ENCODE measurements around the gene PACS1. TPM values are rescaled to one million over a fixed set of nuclear protein-coding genes. Genes with fewer than 3 reads are reported as not detected.

The PACS1 gene
- polyA plus RNA-seq, 1 of the 3 experiments (the other 2 are of a cell fraction), result 37.3 TPM

DNA sequence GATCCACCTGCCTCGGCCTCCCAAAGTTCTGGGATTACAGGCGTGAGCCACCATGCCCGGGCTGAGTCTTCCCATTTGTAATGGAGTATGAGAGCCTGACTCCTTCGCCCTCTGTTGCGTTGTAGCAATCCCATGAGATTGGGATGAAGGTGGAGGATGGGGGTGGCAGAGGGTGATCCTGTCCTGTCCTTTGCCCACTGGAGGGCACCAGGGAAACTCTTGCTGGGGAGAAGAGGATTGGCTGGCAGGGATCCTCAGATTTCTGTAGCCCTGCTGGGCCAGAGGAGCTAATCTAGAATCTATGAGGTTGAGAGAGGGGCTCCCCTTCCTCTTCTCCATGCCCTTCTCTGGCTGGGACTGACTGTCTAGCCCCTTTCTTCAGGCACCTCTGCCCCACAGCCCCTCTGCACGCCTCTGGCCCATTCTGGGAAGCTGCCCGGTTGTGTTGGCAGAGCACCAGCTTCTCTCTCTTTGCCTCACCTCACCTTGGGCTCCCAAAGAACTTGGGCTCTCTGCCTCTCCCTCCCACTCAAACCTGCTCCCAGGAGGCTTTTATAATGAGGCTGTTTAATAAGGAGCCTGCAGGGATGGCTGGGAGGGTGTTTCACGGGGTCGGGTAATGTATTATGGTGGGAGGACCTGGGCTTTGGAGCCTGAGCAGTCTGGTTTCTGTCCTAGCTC is 34.3 kb upstream of the PACS1 start:
- ChIA-PET CTCF (interaction anchor here (0.8 to 8.8 kb wide), 6 partner anchors 9 to 324 kb away, joined by 3 to 55 read pairs (median 4); partner anchors contain the start of gene CATSPER1), POLR2A (no interaction called here)
- H3K27me3 ChIP-seq (ENCODE audit: insufficient read depth), result no peaks in the 10 kb centered on the region
- no peaks in the 10 kb centered on the region for H3K36me3 ChIP-seq (replicated peaks in 1 of 2; ENCODE audit: control insufficient read depth in 1 of 2, insufficient read depth in 2 of 2, low read length in 1 of 2)
- 28% methylated on average over 7 of the region's 9 CpGs for WGBS (ENCODE audit: low lambda C conversion rate)
- DNase-seq, result no peak
- H3K79me2 ChIP-seq (ENCODE audit: insufficient read depth), result no peaks in the 10 kb centered on the region
- no peaks in the 10 kb centered on the region for H4K20me1 ChIP-seq (ENCODE audit: insufficient read depth)
- TF ChIP-seq TEAD4 (IDR thresholded peaks at IDR 0.05; ENCODE audit: borderline replicate concordance, insufficient read depth) (no peak), RFX5 (IDR thresholded peaks at IDR 0.05; ENCODE audit: low read length) (no peak), YY1 (IDR thresholded peaks at IDR 0.05; ENCODE audit: low read depth) (no peak), ELF1 (IDR thresholded peaks at IDR 0.05) (no peak), TAF1 (IDR thresholded peaks at IDR 0.05; ENCODE audit: borderline replicate concordance, low read depth, low read length) (no peak), FOXM1 (IDR thresholded peaks at IDR 0.05; ENCODE audit: low read depth) (no peak), CHD2 (IDR thresholded peaks at IDR 0.05; ENCODE audit: low read length, partially characterized antibody) (no peak), RAD21 (IDR thresholded peaks at IDR 0.05; ENCODE audit: low read length) (no peak), NRF1 (IDR thresholded peaks at IDR 0.05; ENCODE audit: low read depth, low read length) (no peak), RXRA (IDR thresholded peaks at IDR 0.05; ENCODE audit: borderline replicate concordance, low read depth) (no peak), NFIC (IDR thresholded peaks at IDR 0.05; ENCODE audit: borderline replicate concordance) (no peak), GABPA (IDR thresholded peaks at IDR 0.05; ENCODE audit: low read depth) (no peak), TCF12 (IDR thresholded peaks at IDR 0.05) (no peak), SMC3 (IDR thresholded peaks at IDR 0.05; ENCODE audit: low read depth, low read length) (no peak), POLR2AphosphoS5 (IDR thresholded peaks at IDR 0.05; ENCODE audit: low read depth, low read length) (no peak)
- TF ChIP-seq, protein P1, sequence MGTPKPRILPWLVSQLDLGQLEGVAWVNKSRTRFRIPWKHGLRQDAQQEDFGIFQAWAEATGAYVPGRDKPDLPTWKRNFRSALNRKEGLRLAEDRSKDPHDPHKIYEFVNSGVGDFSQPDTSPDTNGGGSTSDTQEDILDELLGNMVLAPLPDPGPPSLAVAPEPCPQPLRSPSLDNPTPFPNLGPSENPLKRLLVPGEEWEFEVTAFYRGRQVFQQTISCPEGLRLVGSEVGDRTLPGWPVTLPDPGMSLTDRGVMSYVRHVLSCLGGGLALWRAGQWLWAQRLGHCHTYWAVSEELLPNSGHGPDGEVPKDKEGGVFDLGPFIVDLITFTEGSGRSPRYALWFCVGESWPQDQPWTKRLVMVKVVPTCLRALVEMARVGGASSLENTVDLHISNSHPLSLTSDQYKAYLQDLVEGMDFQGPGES (IDR thresholded peaks at IDR 0.05; ENCODE audit: low read depth, low read length), result no peak
- TF ChIP-seq, protein P2, sequence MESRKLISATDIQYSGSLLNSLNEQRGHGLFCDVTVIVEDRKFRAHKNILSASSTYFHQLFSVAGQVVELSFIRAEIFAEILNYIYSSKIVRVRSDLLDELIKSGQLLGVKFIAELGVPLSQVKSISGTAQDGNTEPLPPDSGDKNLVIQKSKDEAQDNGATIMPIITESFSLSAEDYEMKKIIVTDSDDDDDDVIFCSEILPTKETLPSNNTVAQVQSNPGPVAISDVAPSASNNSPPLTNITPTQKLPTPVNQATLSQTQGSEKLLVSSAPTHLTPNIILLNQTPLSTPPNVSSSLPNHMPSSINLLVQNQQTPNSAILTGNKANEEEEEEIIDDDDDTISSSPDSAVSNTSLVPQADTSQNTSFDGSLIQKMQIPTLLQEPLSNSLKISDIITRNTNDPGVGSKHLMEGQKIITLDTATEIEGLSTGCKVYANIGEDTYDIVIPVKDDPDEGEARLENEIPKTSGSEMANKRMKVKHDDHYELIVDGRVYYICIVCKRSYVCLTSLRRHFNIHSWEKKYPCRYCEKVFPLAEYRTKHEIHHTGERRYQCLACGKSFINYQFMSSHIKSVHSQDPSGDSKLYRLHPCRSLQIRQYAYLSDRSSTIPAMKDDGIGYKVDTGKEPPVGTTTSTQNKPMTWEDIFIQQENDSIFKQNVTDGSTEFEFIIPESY (IDR thresholded peaks at IDR 0.05; ENCODE audit: borderline replicate concordance, low read depth), result no peak
- TF ChIP-seq, protein P3, sequence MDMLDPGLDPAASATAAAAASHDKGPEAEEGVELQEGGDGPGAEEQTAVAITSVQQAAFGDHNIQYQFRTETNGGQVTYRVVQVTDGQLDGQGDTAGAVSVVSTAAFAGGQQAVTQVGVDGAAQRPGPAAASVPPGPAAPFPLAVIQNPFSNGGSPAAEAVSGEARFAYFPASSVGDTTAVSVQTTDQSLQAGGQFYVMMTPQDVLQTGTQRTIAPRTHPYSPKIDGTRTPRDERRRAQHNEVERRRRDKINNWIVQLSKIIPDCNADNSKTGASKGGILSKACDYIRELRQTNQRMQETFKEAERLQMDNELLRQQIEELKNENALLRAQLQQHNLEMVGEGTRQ (IDR thresholded peaks at IDR 0.05; ENCODE audit: borderline replicate concordance, low read depth, low read length), result no peak
- TF ChIP-seq, protein P4, sequence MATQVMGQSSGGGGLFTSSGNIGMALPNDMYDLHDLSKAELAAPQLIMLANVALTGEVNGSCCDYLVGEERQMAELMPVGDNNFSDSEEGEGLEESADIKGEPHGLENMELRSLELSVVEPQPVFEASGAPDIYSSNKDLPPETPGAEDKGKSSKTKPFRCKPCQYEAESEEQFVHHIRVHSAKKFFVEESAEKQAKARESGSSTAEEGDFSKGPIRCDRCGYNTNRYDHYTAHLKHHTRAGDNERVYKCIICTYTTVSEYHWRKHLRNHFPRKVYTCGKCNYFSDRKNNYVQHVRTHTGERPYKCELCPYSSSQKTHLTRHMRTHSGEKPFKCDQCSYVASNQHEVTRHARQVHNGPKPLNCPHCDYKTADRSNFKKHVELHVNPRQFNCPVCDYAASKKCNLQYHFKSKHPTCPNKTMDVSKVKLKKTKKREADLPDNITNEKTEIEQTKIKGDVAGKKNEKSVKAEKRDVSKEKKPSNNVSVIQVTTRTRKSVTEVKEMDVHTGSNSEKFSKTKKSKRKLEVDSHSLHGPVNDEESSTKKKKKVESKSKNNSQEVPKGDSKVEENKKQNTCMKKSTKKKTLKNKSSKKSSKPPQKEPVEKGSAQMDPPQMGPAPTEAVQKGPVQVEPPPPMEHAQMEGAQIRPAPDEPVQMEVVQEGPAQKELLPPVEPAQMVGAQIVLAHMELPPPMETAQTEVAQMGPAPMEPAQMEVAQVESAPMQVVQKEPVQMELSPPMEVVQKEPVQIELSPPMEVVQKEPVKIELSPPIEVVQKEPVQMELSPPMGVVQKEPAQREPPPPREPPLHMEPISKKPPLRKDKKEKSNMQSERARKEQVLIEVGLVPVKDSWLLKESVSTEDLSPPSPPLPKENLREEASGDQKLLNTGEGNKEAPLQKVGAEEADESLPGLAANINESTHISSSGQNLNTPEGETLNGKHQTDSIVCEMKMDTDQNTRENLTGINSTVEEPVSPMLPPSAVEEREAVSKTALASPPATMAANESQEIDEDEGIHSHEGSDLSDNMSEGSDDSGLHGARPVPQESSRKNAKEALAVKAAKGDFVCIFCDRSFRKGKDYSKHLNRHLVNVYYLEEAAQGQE (IDR thresholded peaks at IDR 0.05; ENCODE audit: low read depth, low read length), result no peak
- no peaks in the 10 kb centered on the region for H3F3A ChIP-seq (replicated peaks; ENCODE audit: insufficient read depth)
- no peak overlapping the region for H3K27ac ChIP-seq (ENCODE audit: low read depth in 2 of 2, low read length in 1 of 2)
- H3K9me2 ChIP-seq, result no peaks in the 10 kb centered on the region
- H3K9ac ChIP-seq, result no peak overlapping the region
- H3K4me2 ChIP-seq, result no peak overlapping the region
- no peaks in the 10 kb centered on the region for H3K9me3 ChIP-seq
- H3K4me3 ChIP-seq (ENCODE audit: low read depth in 2 of 2, low read length in 1 of 2), result no peak overlapping the region
- no peaks in the 10 kb centered on the region for H3K4me1 ChIP-seq (ENCODE audit: control insufficient read depth in 1 of 2, insufficient read depth in 2 of 2, low read depth in 1 of 2, low read length in 1 of 2)
- no peak overlapping the region for H2AFZ ChIP-seq (ENCODE audit: low read depth)

Measured in SK-N-SH (cell line).